Mesenchymal stem cell (in vitro differentiated cells and primary cell): Measurements from ENCODE around the gene CMC1.

Experiments used
- DNase-seq: peaks from one replicate; pipeline ENCODE4 v3.0.0-alpha.2; 2013
- H2AFZ ChIP-seq: one replicate; pipeline ENCODE4 v1.6.1; 2013; ENCODE audit warnings: low read depth, mild to moderate bottlenecking, control low read depth, inconsistent platforms, low read length, moderate library complexity
- H2AK5ac ChIP-seq: 2 replicates; pipeline ENCODE4 v1.6.1; 2013; ENCODE audit warnings: low read length, moderate library complexity, mild to moderate bottlenecking, inconsistent platforms; ENCODE audit not compliant: severe bottlenecking
- H2BK120ac ChIP-seq: one replicate; pipeline ENCODE4 v1.6.1; 2013; ENCODE audit warnings: low read depth, mild to moderate bottlenecking, inconsistent platforms, low read length, moderate library complexity
- H2BK12ac ChIP-seq, 2 experiments: one replicate each; pipeline ENCODE4 v1.6.1; 2013; ENCODE audit warnings: inconsistent platforms in 2 of 2, low read length in 2 of 2, mild to moderate bottlenecking in 2 of 2, moderate library complexity in 2 of 2, control low read depth in 1 of 2
- H2BK15ac ChIP-seq: one replicate; pipeline ENCODE4 v1.6.1; 2013; ENCODE audit warnings: mild to moderate bottlenecking, low read depth, inconsistent platforms; ENCODE audit not compliant: poor library complexity, severe bottlenecking
- H2BK5ac ChIP-seq: 2 replicates; pipeline ENCODE4 v1.6.1; 2013; ENCODE audit warnings: low read depth, mild to moderate bottlenecking, low read length, control low read depth, inconsistent platforms; ENCODE audit not compliant: poor library complexity, severe bottlenecking
- H3K14ac ChIP-seq, 2 experiments: one replicate each; pipeline ENCODE4 v1.6.1; 2013; ENCODE audit warnings: inconsistent platforms in 2 of 2, low read length in 2 of 2, control low read depth in 1 of 2, mild to moderate bottlenecking in 1 of 2, moderate library complexity in 1 of 2
- H3K18ac ChIP-seq, 2 experiments: one replicate each; pipeline ENCODE4 v1.6.1; 2013; ENCODE audit warnings: inconsistent platforms in 2 of 2, low read length in 2 of 2, control low read depth in 1 of 2, low read depth in 1 of 2, mild to moderate bottlenecking in 1 of 2
- H3K23ac ChIP-seq, 2 experiments: one replicate each; pipeline ENCODE4 v1.6.1; 2013; ENCODE audit warnings: inconsistent platforms in 2 of 2, low read length in 2 of 2, mild to moderate bottlenecking in 2 of 2, moderate library complexity in 2 of 2, control low read depth in 1 of 2
- H3K27ac ChIP-seq: 2 replicates; pipeline ENCODE4 v1.5.1; 2013; ENCODE audit warnings: mild to moderate bottlenecking, moderate library complexity, low read length, control low read depth, inconsistent platforms; ENCODE audit not compliant: poor library complexity, severe bottlenecking
- H3K27me3 ChIP-seq, 2 experiments: 2 replicates each; pipeline versions ENCODE4 v1.6.1 to v1.7.0; 2013; ENCODE audit warnings: low read length in 2 of 2, mild to moderate bottlenecking in 2 of 2, moderate library complexity in 2 of 2, control low read depth in 1 of 2, inconsistent platforms in 1 of 2; ENCODE audit not compliant: control insufficient read depth in 1 of 2, insufficient read depth in 1 of 2
- H3K36me3 ChIP-seq, 2 experiments: 2 replicates each; pipeline versions ENCODE4 v1.6.1 to v1.7.0; 2013; ENCODE audit warnings: low read length in 2 of 2, control low read depth in 1 of 2, inconsistent platforms in 1 of 2, low read depth in 1 of 2, mild to moderate bottlenecking in 1 of 2; ENCODE audit not compliant: insufficient read depth in 2 of 2, control insufficient read depth in 1 of 2
- H3K4ac ChIP-seq, 2 experiments: one replicate each; pipeline ENCODE4 v1.6.1; 2013; ENCODE audit warnings: inconsistent platforms in 2 of 2, low read length in 2 of 2, mild to moderate bottlenecking in 2 of 2, moderate library complexity in 2 of 2, control low read depth in 1 of 2, low read depth in 1 of 2
- H3K4me1 ChIP-seq: 2 replicates; pipeline ENCODE4 v1.6.1; 2013; ENCODE audit warnings: low read depth, low read length, control low read depth; ENCODE audit not compliant: control insufficient read depth, insufficient read depth
- H3K4me2 ChIP-seq: 2 replicates; pipeline ENCODE4 v1.6.1; 2013; ENCODE audit warnings: low read length, mild to moderate bottlenecking, inconsistent platforms; ENCODE audit not compliant: poor library complexity, severe bottlenecking
- H3K4me3 ChIP-seq, 2 experiments: 2 replicates each; pipeline versions ENCODE4 v1.5.1 to v1.7.0; 2013; ENCODE audit warnings: low read length in 2 of 2, mild to moderate bottlenecking in 2 of 2, control low read depth in 1 of 2, low read depth in 1 of 2; ENCODE audit not compliant: insufficient read depth in 1 of 2
- H3K79me1 ChIP-seq: replicated peaks from 2 replicates; pipeline ENCODE4 v1.6.1; 2013; ENCODE audit warnings: mild to moderate bottlenecking, control low read depth, low read length, inconsistent platforms; ENCODE audit not compliant: poor library complexity, severe bottlenecking
- H3K9ac ChIP-seq: 2 replicates; pipeline ENCODE4 v1.7.0; 2013; ENCODE audit warnings: mild to moderate bottlenecking, low read length, moderate library complexity
- H3K9me3 ChIP-seq: 2 replicates; pipeline ENCODE4 v1.7.0; 2013; ENCODE audit warnings: mild to moderate bottlenecking, low read length; ENCODE audit not compliant: control insufficient read depth
- H4K8ac ChIP-seq: one replicate; pipeline ENCODE4 v1.6.1; 2013; ENCODE audit warnings: inconsistent platforms, mild to moderate bottlenecking, low read length, moderate library complexity
- H4K91ac ChIP-seq: one replicate; pipeline ENCODE4 v1.6.1; 2013; ENCODE audit warnings: mild to moderate bottlenecking, low read length, inconsistent platforms
- WGBS: methylation state at CpG from one replicate; pipeline ENCODE4 v1.1.7; 2013; ENCODE audit warnings: mixed read lengths; 5-methylcytosine and 5-hydroxymethylcytosine counted together

The CMC1 gene

DNA sequence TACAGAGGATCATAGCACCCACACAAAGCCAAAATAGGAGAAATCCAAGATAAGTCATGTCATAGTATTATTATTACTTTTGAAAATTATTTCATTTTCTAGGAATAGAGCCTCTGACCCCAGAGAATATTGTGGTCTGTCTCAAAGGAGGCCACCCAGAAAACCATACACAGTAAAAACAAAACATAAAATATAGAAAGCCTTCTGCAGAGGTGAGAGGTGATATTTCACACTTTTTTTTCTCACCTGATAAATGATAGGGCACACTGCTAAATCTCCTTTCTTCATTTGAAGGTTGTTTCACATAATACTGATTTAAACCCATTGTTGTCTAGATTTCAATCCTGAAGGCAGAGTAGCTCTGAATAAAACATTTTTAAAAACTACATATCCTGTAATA, 7.0 kb upstream of the CMC1 start:
- Histone ChIP-seq H3K14ac (no peak overlapping the region), H3K79me1 (no peaks in the 10 kb centered on the region), H2BK12ac (no peak overlapping the region), H3K4ac (no peak overlapping the region), H3K27me3 (no peaks in the 10 kb centered on the region), H3K9me3 (no peaks in the 10 kb centered on the region), H2BK120ac (no peak overlapping the region), H3K9ac (no peak overlapping the region), H2BK5ac (no peak overlapping the region), H4K8ac (no peak overlapping the region), H4K91ac (no peak overlapping the region), H3K27ac (no peak overlapping the region), H3K18ac (no peak overlapping the region), H2AFZ (no peak overlapping the region), H3K23ac (no peak overlapping the region), H2BK15ac (no peak overlapping the region), H2AK5ac (no peak overlapping the region), H3K4me1 (no peaks in the 10 kb centered on the region), H3K4me3 (no peak overlapping the region), H3K4me2 (no peak overlapping the region), H3K36me3 (no peaks in the 10 kb centered on the region)
- DNase-seq = no peak

DNA sequence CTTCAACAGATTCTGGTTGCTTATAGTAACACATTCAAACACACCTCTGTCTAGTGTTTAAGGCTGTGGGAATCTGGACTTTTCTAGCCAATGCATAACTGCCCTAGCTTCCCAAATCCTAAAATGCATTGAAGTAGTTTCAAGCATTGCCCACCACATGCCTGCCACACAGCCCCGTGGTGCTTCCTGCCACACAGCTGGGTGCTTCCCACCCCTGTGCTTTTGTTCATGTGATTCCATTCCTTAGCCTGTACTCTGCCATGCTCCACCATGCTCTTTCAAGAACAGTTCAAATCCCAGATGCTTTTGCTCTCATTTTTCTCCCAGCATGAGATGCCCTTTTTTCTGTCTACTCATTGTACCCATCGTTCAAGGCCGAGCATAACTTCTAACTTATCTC, 2.3 kb upstream of the CMC1 start:
- peaks cover 2% of the 10 kb centered on the region for H3K4me1 ChIP-seq
- no peak overlapping the region for H3K4ac ChIP-seq
- H3K4me2 ChIP-seq = no peak overlapping the region
- H3K79me1 ChIP-seq = peaks cover 6% of the 10 kb centered on the region
- no peak overlapping the region for H4K8ac ChIP-seq
- H3K9me3 ChIP-seq = no peaks in the 10 kb centered on the region
- no peaks in the 10 kb centered on the region for H3K27me3 ChIP-seq
- no peak overlapping the region for H2AK5ac ChIP-seq
- no peak overlapping the region for H3K27ac ChIP-seq
- no peak overlapping the region for H2BK15ac ChIP-seq
- no peak overlapping the region for H2BK5ac ChIP-seq
- H2BK12ac ChIP-seq = no peak overlapping the region
- no peak for DNase-seq
- no peak overlapping the region for H3K14ac ChIP-seq
- H3K4me3 ChIP-seq = no peak overlapping the region
- H3K18ac ChIP-seq = no peak overlapping the region
- H4K91ac ChIP-seq = no peak overlapping the region
- H3K9ac ChIP-seq = no peak overlapping the region
- no peak overlapping the region for H3K23ac ChIP-seq
- 63% methylated on average over 3 of the region's 3 CpGs for WGBS
- H2BK120ac ChIP-seq = no peak overlapping the region
- peak overlapping the region; percentile 77 for H2AFZ ChIP-seq
- no peaks in the 10 kb centered on the region for H3K36me3 ChIP-seq

GRCh38 chr3:28240441-28240840, 978 bp upstream of the CMC1 start:
- no peak for DNase-seq
- Histone ChIP-seq H3K9ac (peak overlapping the region; percentile 93), H3K4me1 (peaks cover 2% of the 10 kb centered on the region), H3K4me3 (peak overlapping the region in 1 of 2 experiments; percentile 88), H2BK120ac (no peak overlapping the region), H3K23ac (no peak overlapping the region), H4K8ac (peak overlapping the region; percentile 66), H3K36me3 (no peaks in the 10 kb centered on the region), H4K91ac (no peak overlapping the region), H3K4ac (no peak overlapping the region), H2BK12ac (no peak overlapping the region), H3K9me3 (no peaks in the 10 kb centered on the region), H2AK5ac (no peak overlapping the region), H3K4me2 (no peak overlapping the region), H3K27me3 (no peaks in the 10 kb centered on the region), H3K18ac (no peak overlapping the region), H3K14ac (no peak overlapping the region), H3K79me1 (peaks cover 11% of the 10 kb centered on the region), H2BK15ac (no peak overlapping the region), H2BK5ac (no peak overlapping the region), H2AFZ (no peak overlapping the region), H3K27ac (no peak overlapping the region)
- 56% methylated on average over 6 of the region's 7 CpGs for WGBS

- H3K14ac ChIP-seq = no peak overlapping the region
- peaks cover 17% of the 10 kb centered on the region for H3K79me1 ChIP-seq
- no peak for DNase-seq
- H4K8ac ChIP-seq = no peak overlapping the region
- H3K4ac ChIP-seq = no peak overlapping the region
- H3K27me3 ChIP-seq = no peaks in the 10 kb centered on the region
- H4K91ac ChIP-seq = no peak overlapping the region
- H3K4me3 ChIP-seq = peak overlapping the region in 1 of 2 experiments; percentile 88
- H2BK120ac ChIP-seq = no peak overlapping the region
- H2AK5ac ChIP-seq = no peak overlapping the region
- H3K9me3 ChIP-seq = no peaks in the 10 kb centered on the region
- H2BK5ac ChIP-seq = no peak overlapping the region
- no peak overlapping the region for H3K23ac ChIP-seq
- H2BK15ac ChIP-seq = no peak overlapping the region
- H3K4me2 ChIP-seq = no peak overlapping the region
- 100% methylated on average over 1 of the region's 3 CpGs for WGBS
- no peak overlapping the region for H2BK12ac ChIP-seq
- H3K27ac ChIP-seq = no peak overlapping the region
- H3K4me1 ChIP-seq = peaks cover 2% of the 10 kb centered on the region
- no peak overlapping the region for H2AFZ ChIP-seq
- peak overlapping the region; percentile 93 for H3K9ac ChIP-seq
- H3K36me3 ChIP-seq = no peaks in the 10 kb centered on the region
- H3K18ac ChIP-seq = no peak overlapping the region
Measured at GRCh38 chr3:28242519-28242918, 1.1 kb downstream of the CMC1 start.
